Activated naive CD8-positive, alpha-beta T cell treated with anti-CD3 and anti-CD28 coated beads, Interleukin-2, amount 50 U/mL, for 24 hours (primary cell): ENCODE data around the gene FKBP15.
A peak's percentile ranks its signal among the peaks of the same experiment; 100 is the strongest.

Experiments used
- ATAC-seq: fragments of 150-1000 bp; cut with Tn5 transposase; one replicate; pipeline ENCODE4 v1.10.0; 2021
- DNase-seq: peaks from one replicate; pipeline ENCODE4 v3.0.0; 2021
- H3K27ac Mint-ChIP-seq: one replicate; pipeline ENCODE4 v1.8.0; 2021; ENCODE audit warnings: mild to moderate bottlenecking, mixed read lengths
- H3K27me3 Mint-ChIP-seq: one replicate; pipeline ENCODE4 v1.8.0; 2021; ENCODE audit warnings: mixed read lengths
- H3K36me3 Mint-ChIP-seq: one replicate; pipeline ENCODE4 v1.8.0; 2021; ENCODE audit warnings: low read depth, mixed read lengths
- H3K4me1 Mint-ChIP-seq: one replicate; pipeline ENCODE4 v1.8.0; 2021; ENCODE audit warnings: mixed read lengths
- H3K4me3 Mint-ChIP-seq: one replicate; pipeline ENCODE4 v1.8.0; 2021; ENCODE audit warnings: mild to moderate bottlenecking, moderate library complexity, mixed read lengths
- H3K9me3 Mint-ChIP-seq: one replicate; pipeline ENCODE4 v1.8.0; 2021; ENCODE audit warnings: mixed read lengths

Gene FKBP15

GRCh38 chr9:113219969-113220368, 1.1 kb downstream of the FKBP15 start:
- ATAC-seq: peak; percentile 70
- H3K27me3 Mint-ChIP-seq: no peaks in the 10 kb centered on the region
- H3K4me3 Mint-ChIP-seq: peak overlapping the region; percentile 92
- DNase-seq: peak; percentile 14
- H3K9me3 Mint-ChIP-seq: no peaks in the 10 kb centered on the region
- peaks cover 50% of the 10 kb centered on the region for H3K4me1 Mint-ChIP-seq
- peak overlapping the region; percentile 92 for H3K27ac Mint-ChIP-seq
- peaks cover 21% of the 10 kb centered on the region for H3K36me3 Mint-ChIP-seq

- Mint-ChIP-seq H3K4me3 (peak overlapping the region; percentile 92), H3K4me1 (peaks cover 50% of the 10 kb centered on the region), H3K36me3 (peaks cover 16% of the 10 kb centered on the region), H3K9me3 (no peaks in the 10 kb centered on the region), H3K27me3 (no peaks in the 10 kb centered on the region), H3K27ac (peak overlapping the region; percentile 92)
- ATAC-seq (no peak), DNase-seq (no peak)
Measured at GRCh38 chr9:113219186-113219936, 1.7 kb downstream of the FKBP15 start.

- DNase-seq (no peak), ATAC-seq (no peak)
- Mint-ChIP-seq H3K4me1 (peaks cover 32% of the 10 kb centered on the region), H3K27me3 (no peaks in the 10 kb centered on the region), H3K36me3 (peaks cover 27% of the 10 kb centered on the region), H3K4me3 (no peak overlapping the region), H3K9me3 (no peaks in the 10 kb centered on the region), H3K27ac (no peak overlapping the region)
Measured at GRCh38 chr9:113216406-113216805, 4.7 kb downstream of the FKBP15 start.

GRCh38 chr9:113215132-113215531, 5.9 kb downstream of the FKBP15 start:
- no peaks in the 10 kb centered on the region for H3K27me3 Mint-ChIP-seq
- peaks cover 31% of the 10 kb centered on the region for H3K36me3 Mint-ChIP-seq
- no peaks in the 10 kb centered on the region for H3K9me3 Mint-ChIP-seq
- DNase-seq: no peak
- no peak overlapping the region for H3K4me3 Mint-ChIP-seq
- H3K4me1 Mint-ChIP-seq: peaks cover 28% of the 10 kb centered on the region
- ATAC-seq: no peak
- H3K27ac Mint-ChIP-seq: peak overlapping the region; percentile 52

GRCh38 chr9:113210815-113211214, 10.3 kb downstream of the FKBP15 start:
- no peak for ATAC-seq
- Mint-ChIP-seq H3K4me3 (no peak overlapping the region), H3K9me3 (no peaks in the 10 kb centered on the region), H3K27me3 (no peaks in the 10 kb centered on the region), H3K36me3 (peaks cover 38% of the 10 kb centered on the region), H3K27ac (no peak overlapping the region), H3K4me1 (peaks cover 6% of the 10 kb centered on the region)
- DNase-seq: no peak

GRCh38 chr9:113205861-113206260, 15.2 kb downstream of the FKBP15 start:
- no peak overlapping the region for H3K4me3 Mint-ChIP-seq

GRCh38 chr9:113205432-113205831, 15.6 kb downstream of the FKBP15 start:
- no peaks in the 10 kb centered on the region for H3K27me3 Mint-ChIP-seq
- H3K4me3 Mint-ChIP-seq: no peak overlapping the region
- H3K9me3 Mint-ChIP-seq: no peaks in the 10 kb centered on the region
- no peak for ATAC-seq
- H3K4me1 Mint-ChIP-seq: peaks cover 3% of the 10 kb centered on the region
- H3K27ac Mint-ChIP-seq: no peak overlapping the region
- DNase-seq: no peak
- H3K36me3 Mint-ChIP-seq: peaks cover 54% of the 10 kb centered on the region

More at GRCh38 chr9:113205861-113206260, 15.2 kb downstream of the FKBP15 start:
- Mint-ChIP-seq H3K9me3 (no peaks in the 10 kb centered on the region), H3K4me1 (peaks cover 3% of the 10 kb centered on the region), H3K36me3 (peaks cover 57% of the 10 kb centered on the region), H3K27ac (no peak overlapping the region), H3K27me3 (no peaks in the 10 kb centered on the region)
- DNase-seq (no peak), ATAC-seq (no peak)

- Mint-ChIP-seq H3K4me3 (no peak overlapping the region), H3K27me3 (no peaks in the 10 kb centered on the region), H3K27ac (no peak overlapping the region), H3K9me3 (no peaks in the 10 kb centered on the region), H3K36me3 (peaks cover 51% of the 10 kb centered on the region), H3K4me1 (peaks cover 9% of the 10 kb centered on the region)
- DNase-seq (no peak), ATAC-seq (no peak)
Measured at GRCh38 chr9:113199683-113200329, 21.3 kb downstream of the FKBP15 start.

GRCh38 chr9:113192455-113192854, 28.6 kb downstream of the FKBP15 start:
- no peaks in the 10 kb centered on the region for H3K27me3 Mint-ChIP-seq
- no peak overlapping the region for H3K4me3 Mint-ChIP-seq
- H3K27ac Mint-ChIP-seq: no peak overlapping the region
- ATAC-seq (no peak), DNase-seq (no peak)
- peaks cover 40% of the 10 kb centered on the region for H3K36me3 Mint-ChIP-seq
- no peaks in the 10 kb centered on the region for H3K4me1 Mint-ChIP-seq
- no peaks in the 10 kb centered on the region for H3K9me3 Mint-ChIP-seq

GRCh38 chr9:113187929-113188595, 33.0 kb downstream of the FKBP15 start:
- Mint-ChIP-seq H3K27me3 (no peaks in the 10 kb centered on the region), H3K4me1 (no peaks in the 10 kb centered on the region), H3K9me3 (no peaks in the 10 kb centered on the region), H3K36me3 (peaks cover 55% of the 10 kb centered on the region), H3K4me3 (no peak overlapping the region), H3K27ac (no peak overlapping the region)
- ATAC-seq (no peak), DNase-seq (no peak)

GRCh38 chr9:113186137-113186755, 34.8 kb downstream of the FKBP15 start:
- Mint-ChIP-seq H3K27me3 (no peaks in the 10 kb centered on the region), H3K27ac (no peak overlapping the region), H3K4me3 (no peak overlapping the region), H3K36me3 (peaks cover 64% of the 10 kb centered on the region), H3K9me3 (no peaks in the 10 kb centered on the region), H3K4me1 (no peaks in the 10 kb centered on the region)
- ATAC-seq (no peak), DNase-seq (no peak)

- no peak overlapping the region for H3K27ac Mint-ChIP-seq
- no peaks in the 10 kb centered on the region for H3K27me3 Mint-ChIP-seq
- no peaks in the 10 kb centered on the region for H3K4me1 Mint-ChIP-seq
- no peaks in the 10 kb centered on the region for H3K9me3 Mint-ChIP-seq
- no peak overlapping the region for H3K4me3 Mint-ChIP-seq
- peaks cover 64% of the 10 kb centered on the region for H3K36me3 Mint-ChIP-seq
- ATAC-seq (no peak), DNase-seq (no peak)
Measured at GRCh38 chr9:113185271-113185670, 35.8 kb downstream of the FKBP15 start.

- no peaks in the 10 kb centered on the region for H3K9me3 Mint-ChIP-seq
- H3K27ac Mint-ChIP-seq: no peak overlapping the region
- no peaks in the 10 kb centered on the region for H3K4me1 Mint-ChIP-seq
- ATAC-seq: no peak
- no peak overlapping the region for H3K4me3 Mint-ChIP-seq
- peaks cover 60% of the 10 kb centered on the region for H3K36me3 Mint-ChIP-seq
- H3K27me3 Mint-ChIP-seq: no peaks in the 10 kb centered on the region
- no peak for DNase-seq
Measured at GRCh38 chr9:113184539-113184938, 36.5 kb downstream of the FKBP15 start.

- no peak overlapping the region for H3K27ac Mint-ChIP-seq
- H3K27me3 Mint-ChIP-seq: no peaks in the 10 kb centered on the region
- H3K36me3 Mint-ChIP-seq: peaks cover 62% of the 10 kb centered on the region
- ATAC-seq (no peak), DNase-seq (no peak)
- H3K4me1 Mint-ChIP-seq: no peaks in the 10 kb centered on the region
- no peaks in the 10 kb centered on the region for H3K9me3 Mint-ChIP-seq
- H3K4me3 Mint-ChIP-seq: no peak overlapping the region
Measured at GRCh38 chr9:113183956-113184488, 37.1 kb downstream of the FKBP15 start.
